A673 (cell line): Measurements from ENCODE around the gene IRGM.

Experiments
- CTCF ChIP-seq: fragments of 300-800, 200-600 bp; sonication (generic); conservative IDR thresholded peaks from 2 replicates; pipeline ENCODE4 v1.5.1; 2017; ENCODE audit warnings: low read depth, mild to moderate bottlenecking, antibody characterized with exemption, low read length, moderate library complexity, mixed read lengths
- EZH2 ChIP-seq: fragments of 200-600 bp; sonication (generic); IDR thresholded peaks from 2 replicates; pipeline ENCODE4 v1.6.1; 2017; ENCODE audit warnings: borderline replicate concordance, low read depth, mild to moderate bottlenecking, mixed read lengths, antibody characterized with exemption, low read length; ENCODE audit not compliant: poor library complexity, severe bottlenecking

- TF ChIP-seq CTCF (no peak), EZH2 (no peak)
Observed at GRCh38 chr5:150862070-150862469, 15.7 kb downstream of the IRGM start.
